NCI-H1930 (cell line): ENCODE measurements around the gene MAML3.

ENCODE experiments used
- DNase-seq, 2 experiments: peaks; one replicate each; lab custom pipeline; 2025; lab: John Stamatoyannopoulos, UW

Gene MAML3

DNA sequence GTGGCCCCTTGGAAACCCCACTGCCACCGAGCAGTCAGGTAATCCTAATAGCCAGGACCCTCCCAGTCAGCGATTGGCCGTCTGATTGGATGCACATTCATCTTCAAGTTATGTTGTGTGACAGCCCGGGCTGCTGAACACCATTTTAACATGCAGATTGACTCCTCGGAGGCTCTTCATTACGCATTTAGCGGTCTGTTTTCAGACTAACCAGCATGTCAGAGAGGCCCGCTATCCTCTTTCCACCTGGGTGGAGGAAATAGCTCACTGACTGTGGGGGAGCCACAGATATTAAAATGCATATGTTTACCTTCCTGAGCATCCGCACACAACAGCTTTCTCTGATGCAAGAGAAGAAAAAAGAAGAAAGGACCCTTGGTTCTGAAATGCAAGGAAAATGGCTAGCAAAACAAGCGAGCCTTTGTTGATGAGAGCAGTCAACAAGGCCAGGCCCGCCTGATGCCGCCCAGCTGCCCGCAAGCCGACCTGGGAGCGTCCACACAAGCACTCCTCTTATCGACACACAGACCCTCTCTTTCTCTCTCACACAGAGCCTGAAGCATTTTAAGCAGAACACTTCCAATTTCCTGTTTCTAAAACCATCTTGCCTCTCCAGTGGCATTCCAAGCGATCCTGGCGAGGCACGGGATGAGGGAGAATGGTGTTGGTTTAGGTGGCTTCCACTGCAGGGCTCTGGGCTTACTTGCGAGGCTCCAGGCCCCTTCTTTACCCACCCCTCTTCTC, 370.1 kb downstream of the MAML3 start:
- no peak for DNase-seq

DNA sequence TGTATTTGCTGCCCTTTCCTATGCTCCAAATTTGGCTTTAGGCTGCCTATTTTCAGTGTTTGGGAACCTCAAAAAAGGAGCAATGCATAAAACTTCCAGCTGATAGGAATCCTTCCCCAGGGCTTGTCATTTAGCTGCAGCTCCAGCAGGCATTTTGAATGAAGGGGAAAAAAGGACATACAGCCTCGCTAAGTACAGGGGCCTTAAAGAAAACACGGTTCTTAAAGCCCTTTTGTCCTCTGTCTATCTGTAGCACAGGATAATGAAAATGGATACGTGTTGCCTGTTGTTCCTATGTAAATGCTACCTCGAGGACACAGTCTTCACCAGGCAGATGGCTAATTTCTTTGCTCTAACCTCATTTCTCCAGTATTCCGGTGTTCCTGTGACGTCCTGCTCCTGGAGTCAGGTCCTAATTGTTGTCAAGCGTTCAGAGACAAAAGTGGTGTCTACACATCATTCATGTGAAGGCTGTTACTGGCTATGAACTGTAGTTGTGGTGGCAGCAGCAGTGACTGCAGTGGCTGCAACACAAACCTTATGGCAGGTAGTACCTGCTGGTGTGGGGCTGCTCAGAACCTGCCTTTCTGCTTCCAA, 371.0 kb downstream of the MAML3 start:
- no peak for DNase-seq

DNA sequence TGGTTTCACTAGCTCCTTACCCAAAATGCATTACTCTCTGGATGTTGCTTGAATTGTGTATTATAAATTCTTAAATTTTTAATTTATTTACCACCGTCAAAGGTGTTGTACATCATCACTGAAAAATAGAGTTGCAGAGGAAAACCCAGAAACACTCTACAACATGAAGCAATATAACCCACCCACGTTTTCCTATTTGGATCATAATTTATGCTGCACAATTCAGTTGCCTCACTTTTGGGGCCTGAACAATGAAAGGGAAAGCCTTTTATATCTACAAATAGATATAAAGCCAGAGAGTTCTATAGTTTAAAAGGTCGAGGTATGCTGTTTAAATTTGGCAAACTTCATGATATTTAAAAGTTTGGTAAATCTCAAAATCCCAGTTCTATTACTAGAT, 372.9 kb downstream of the MAML3 start:
- no peak for DNase-seq

DNA sequence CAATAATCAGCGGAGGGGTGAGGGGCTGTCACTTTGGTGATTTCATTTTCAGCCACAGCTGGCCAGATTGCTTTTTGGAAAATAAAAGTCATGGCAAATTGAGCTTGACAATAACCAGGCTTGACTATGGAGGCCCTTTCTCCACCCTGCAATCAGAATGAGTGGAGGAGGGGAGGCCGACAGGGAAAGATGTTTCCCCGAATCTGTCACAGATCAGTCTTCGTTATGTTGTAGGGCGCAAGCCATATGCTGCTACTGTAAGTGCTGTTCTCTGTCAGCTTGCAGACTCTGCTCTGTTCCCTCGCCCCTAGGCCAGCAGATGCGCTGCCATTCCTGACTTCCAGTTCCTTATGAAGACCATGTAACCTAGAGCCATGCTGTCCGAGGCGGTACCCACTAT, 374.3 kb downstream of the MAML3 start:
- DNase-seq, result no peak

DNA sequence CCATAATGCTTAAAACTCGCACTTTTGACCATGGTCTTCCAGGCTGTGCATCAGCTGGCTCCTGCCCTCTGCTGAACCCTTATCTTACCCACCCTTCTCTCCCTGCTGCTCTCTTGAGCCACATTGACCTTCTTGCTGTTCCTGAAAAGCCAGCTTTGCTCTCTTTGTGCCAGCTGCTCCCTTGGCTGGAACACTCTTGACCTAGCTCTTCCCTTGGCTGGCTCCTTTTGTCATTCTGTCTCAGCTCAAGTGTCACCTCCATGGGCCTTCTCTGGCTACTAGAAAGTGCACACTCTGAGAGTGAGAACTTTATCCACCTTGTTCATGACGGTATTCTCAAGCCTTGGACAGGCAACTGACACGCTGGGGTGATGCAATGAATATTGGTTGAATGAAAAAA, 376.2 kb downstream of the MAML3 start:
- DNase-seq, result no peak

DNA sequence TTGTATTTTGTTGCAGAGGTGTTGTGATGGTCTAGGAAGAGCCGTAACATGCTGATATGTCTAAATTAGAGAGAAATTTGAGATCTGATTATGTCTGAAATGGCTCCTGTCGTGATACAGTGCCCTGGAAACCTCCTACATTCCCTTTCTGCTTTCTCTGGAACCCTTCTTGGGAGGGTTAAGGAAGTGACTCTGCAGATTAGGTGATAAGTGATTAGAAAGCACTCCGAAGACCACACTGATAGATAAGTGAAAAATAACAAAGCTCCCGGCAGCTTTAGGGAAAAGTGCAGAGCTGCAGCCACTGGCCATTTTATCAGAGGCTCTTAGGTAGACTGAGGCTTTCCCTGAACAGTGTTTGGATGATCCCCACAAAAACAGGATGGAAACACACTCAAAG, 377.7 kb downstream of the MAML3 start:
- DNase-seq, result no peak

DNA sequence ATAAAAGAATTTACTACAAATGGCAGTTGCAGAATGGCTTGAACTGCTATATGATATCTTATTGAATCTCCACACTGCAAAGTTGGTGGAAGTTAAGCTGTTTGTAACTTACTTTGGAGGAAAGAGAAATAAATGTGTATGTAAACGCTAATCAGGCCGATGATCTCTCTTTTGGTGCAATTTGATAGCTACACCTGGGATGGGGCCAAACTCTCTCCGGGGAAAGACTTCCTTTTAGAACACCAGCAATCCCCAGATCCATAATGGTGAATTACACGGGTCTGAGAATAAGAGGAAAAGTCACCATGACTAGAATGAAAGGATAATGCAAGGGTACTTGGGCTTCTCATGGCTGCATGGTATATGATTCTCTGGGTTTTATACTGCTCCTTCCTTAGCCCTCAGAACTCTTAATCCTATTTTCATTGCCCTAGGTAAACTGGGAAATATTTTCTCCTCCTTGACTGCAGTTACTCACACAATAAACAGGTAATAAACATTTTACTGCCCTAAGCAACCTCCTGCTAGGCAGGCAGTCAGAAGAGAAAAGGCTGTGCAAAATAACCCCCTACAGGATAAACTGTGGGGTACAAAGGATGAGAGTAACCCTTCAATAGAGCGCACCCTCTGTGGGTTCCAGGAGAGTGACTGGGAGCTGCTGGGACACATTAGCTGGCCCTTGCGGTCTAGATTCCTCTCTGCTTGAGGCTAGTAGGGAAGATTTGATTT, 379.1 kb downstream of the MAML3 start:
- DNase-seq, result no peak

DNA sequence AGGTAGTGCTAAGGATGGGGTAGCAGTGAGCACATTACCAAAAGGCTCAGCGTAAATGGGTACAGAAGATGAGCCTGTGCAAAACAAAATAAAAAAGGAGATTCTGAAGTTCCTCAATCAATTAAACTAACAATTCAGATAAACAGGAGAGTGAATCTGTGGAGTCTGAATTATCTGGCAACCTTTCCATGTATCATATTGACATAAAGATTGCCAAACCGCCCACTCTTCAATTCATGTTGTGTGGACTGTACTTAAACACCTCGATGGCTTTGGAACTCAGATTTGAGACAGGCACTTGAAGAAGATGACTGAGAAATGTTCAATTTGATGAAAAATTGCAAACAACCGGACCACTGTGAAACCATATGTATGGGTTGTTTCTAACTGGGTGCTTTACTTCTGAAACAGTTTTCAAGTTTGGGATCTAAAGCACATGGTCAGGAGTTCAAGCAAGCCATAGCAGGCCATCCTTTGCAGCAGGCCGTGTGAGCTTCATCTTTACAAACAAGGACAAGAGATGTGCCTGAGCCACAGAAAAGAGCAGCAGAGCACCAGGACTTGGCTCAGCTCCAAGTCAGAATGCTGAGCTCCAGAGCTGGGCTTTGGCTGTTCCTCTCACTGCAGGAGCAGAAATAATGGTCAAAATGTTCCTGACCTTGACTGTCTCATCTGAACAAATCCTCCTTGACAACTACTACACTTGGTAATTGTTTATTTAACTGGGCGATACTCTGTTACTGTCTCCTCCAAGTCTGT, 380.2 kb downstream of the MAML3 start:
- DNase-seq, result no peak

DNA sequence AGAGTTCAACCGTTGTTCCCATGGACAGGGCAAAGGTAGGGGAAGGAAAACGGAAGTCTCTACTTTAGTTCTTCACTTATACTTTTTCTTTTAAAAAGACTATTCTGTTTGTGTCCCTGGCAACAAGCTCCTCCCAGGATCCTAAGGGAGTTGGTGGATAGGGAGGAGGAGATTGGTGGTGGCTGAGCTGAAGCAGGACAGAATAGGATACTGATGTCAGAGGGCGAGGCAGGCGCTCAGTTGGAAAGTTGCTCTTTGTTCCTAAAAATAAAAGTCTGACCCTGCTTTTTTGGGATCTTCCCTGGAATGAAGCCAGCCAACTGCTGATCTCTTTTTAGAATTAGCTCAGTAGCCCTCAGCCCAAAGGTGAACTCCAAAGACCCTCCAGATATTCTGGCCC, 383.6 kb downstream of the MAML3 start:
- no peak for DNase-seq

DNA sequence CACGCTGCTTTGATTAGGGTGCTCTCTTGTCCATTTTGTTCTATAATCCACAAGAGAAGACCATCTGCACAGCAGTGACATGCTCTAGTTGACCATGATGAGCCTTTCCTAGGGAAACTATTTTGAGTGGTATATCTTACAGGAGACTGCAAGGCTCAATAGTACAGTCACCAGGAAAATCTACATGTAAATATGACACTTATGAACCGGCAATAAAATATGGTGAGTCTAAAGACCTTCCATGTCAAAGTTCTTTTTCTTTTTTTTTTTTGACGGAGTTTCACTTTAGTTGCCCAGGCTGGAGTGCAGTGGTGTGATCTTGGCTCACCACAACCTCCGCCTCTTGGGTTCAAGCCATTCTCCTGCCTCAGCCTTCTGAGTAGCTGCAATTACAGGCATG, 384.6 kb downstream of the MAML3 start:
- DNase-seq, result no peak

DNA sequence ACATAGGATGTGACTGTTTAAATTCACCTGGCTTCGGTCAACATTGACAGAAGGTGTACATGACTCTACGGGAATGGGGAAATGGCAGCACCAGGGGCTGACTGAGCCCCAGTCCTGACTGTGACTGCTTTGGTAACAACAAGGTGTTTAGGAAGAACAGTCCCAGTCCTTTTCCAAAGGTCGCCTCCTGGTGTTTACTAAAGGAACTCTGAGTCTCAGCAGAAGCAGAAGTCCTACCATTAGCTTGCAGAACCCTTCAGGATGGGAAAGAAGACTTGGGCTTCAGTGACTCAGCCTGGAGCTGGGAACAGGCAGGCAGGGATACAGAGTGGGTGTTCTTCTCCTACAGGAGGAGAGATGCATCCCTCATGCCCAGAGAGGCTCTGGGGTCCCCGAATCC, 385.1 kb downstream of the MAML3 start:
- DNase-seq, result no peak

DNA sequence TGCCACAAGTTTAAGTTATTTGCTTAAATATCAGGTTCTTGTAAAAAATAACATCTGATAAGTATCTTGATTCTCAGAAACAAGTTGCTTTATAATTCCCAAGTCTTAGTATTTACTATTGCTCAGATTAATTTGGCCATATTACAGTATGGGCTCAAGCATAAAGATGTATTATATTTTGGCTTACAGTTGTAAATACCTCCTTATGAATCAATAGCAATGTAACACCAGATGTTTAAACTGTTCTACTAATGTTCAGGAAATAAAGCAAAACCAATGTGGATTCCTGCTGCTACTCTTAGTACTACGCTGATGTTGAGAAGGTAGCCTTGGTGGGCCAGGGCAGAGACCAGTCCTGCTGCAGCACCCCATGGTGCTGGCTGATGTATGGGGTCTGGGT, 385.6 kb downstream of the MAML3 start:
- DNase-seq, result no peak

DNA sequence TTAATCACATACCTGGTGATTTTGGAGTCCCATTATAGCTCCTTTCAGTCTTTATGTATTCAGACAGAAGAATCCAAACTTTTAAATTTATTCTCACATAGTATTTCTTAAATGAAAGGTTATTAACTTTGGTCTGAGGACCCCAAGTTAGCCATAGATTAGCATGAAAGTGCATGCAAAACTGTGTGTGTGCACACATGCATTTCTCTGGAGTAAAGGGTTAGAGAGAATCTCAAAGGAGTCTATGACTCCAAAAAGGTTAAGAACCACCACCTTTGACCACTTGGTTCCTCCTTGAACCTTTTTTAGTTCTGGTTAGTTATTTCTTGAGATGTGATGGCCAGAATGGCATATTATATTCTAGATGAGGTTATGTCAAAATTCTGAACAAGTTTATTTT, 386.4 kb downstream of the MAML3 start:
- no peak for DNase-seq

DNA sequence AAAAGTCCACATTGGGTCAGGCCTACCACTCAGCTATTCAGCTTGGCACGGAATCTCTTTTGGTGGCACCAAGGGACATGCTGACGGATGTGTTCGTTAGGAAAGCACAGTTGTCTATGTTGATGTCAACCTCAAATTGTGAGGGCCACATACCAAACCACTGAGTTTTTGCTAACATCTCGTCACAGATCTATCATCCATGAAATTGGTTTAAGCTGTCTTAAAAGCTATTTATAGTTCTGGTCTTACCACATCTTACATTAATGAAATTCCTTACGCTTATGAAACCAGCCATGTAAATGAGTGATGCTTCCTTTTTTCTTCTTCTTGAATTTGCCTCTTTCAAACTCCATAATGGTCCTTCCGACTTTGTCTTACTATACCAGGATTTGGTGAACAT, 386.8 kb downstream of the MAML3 start:
- no peak for DNase-seq

DNA sequence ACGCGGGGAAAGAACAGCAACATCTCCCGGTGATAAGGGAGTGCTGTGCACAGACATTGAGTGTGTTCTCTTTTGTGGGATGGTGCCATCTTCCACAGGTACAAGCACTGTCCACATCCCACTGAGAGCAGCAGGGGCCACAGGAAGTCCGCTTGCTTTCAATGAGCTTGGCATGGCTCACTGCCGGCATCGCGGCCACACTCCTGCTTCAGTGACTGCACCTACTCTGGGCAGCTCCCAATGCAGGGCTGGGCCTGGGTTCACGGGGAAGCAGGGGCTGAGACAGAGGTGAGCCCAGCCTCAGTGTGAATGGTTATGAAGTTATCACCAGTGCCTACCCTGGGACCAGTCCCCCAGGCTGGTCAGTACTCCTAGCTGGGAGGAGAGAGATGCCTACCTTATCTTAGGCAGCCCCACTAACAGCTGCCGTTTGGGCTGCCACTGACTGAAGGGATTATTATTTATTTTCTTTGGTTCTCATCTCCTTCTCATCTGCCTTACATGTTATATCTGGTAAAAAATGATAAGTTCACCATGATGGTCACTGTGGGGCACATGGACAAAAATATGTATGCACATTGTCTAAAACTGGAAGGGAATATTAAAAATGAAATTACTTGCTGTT, 389.2 kb downstream of the MAML3 start:
- no peak for DNase-seq

DNA sequence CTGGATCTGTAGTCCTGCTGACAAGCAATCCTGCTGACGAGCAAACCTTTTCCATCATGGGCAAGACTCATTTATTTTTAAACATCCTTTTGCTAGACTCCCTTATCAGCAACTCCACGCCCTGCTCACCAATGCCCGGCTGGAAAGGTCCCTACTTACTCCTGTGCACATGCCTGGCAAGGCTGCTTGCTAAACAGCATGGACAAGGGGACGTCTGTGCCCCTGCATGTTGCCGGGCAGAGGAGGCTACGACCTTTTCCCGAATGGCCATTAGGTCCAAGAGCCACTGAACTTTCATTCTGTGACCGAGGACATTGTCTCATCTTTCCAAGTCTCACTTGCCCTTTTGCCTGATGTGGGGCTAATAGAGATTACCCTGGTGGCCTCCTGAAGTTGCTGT, 389.8 kb downstream of the MAML3 start:
- no peak for DNase-seq

DNA sequence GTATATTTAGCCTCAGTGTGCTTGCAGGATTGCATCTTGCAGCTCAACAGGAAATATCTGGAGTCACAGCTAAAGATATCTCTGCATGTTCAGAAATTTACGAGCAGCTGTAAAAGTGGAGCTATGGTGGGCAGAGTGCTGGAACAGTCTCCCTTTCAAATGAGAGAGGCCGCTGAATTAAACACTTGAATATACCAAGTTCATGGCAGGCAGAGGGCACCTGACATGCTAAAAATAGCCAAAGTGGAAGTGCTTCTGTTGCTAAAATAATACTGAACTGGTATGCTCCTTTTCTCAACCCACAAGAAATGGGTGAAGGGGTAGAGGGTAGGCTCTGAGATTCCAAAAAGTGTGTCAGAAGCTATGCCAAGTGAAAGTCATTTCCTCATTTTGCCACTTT, 390.3 kb downstream of the MAML3 start:
- no peak for DNase-seq

DNA sequence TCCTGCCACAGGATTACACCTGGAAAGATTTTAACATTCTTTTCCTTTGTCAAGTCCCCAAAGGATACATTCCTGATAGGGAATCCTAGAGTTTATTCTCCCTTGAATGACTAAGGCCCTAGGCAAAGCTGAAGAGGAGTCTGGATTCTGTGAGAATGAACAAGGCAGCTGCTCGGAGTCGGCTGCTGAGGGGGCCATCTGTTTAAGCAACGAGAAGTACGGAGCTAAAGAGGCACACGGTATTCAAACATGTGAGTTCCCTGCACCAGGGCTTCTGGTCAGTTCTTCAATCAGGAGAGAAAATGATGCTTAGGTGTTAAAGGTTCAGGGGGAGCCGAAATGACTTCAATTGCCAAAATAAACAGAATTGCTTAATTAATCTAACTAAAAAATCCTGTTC, 390.8 kb downstream of the MAML3 start:
- DNase-seq, result no peak

DNA sequence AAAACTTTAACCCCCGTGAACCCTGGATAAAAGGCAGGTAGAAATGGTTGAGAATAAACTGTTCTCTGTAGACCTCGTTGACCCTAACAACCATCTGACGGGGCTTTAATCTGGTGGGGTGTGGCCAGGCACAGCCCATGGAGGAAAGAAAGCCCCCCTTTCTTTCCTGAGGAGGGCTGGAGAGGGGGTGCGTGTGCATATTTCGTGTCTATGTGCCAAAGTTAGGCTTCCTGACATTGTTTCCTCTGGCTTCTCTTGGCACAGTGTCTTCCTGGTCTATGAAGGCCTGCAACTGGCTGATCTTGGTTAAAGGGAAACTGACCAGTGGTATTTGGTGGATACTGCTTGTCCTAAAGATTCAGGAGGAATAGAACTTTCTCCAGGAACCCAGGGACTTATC, 391.3 kb downstream of the MAML3 start:
- DNase-seq, result no peak

DNA sequence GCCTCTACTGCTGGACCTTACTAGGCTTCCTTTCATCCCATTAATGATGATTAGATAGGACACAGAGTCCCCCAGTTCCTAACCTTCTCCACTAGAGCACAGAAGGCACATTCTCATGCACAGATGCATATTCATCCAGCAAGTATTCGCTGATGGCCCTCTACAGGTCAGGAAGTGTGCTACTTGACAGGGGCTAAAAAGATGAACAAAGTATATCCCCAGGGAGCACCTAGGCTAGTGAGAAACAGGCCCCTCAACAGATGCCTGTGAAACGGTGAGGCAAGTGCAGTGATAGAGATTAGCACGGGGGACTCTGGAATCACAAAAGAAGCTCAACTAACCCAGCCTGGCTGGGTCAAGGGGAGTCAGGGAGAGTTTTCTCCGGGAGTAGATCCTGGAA, 392.5 kb downstream of the MAML3 start:
- DNase-seq, result no peak

DNA sequence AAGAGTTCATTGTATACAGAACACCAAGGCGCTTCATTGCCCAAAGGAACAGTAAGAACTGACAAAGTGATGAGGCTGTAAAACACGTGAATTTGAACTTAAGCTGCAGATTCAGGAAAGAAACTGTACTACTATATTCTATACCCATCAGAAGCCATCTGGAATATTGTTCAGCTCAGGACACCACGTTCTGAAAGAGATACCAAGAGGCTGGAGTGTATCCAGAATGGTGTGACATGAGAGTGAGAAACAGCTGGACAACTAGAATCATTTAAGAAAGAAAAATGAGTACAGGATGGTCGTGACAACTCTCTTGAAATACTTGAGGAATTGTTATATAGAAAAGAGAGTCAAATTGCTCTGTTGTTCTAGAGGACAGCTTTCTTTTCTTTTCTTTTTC, 393.4 kb downstream of the MAML3 start:
- DNase-seq, result no peak

DNA sequence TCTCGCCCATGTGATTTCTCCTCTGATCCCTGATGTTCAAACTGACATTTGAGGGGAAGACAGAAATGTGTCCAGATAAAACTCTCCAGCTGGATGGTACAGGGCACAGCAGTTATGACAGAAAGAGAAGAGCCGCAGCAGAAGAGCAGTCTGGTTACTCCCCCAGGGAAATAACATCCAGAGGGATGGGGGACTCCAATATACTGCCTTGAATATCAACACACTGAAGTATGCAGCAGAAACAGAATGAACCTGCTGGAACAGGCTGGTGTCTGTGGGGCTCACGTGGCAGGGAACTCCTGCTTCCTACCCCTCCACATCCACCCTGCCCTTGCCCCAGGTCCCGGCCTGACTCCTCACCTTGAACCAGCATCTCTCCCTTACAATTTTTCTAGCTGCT, 394.9 kb downstream of the MAML3 start:
- DNase-seq, result no peak
